Kidney epithelial cell (primary cell): Measurements from ENCODE around the gene PRPH. TPM values are rescaled to one million over a fixed set of nuclear protein-coding genes. Genes with fewer than 3 reads are reported as not detected.
"Not testable (repeated sequence)": the region's sequence is repeated elsewhere in the genome, so short reads cannot be mapped to it uniquely, and the experiment has no call there.

Experiments
- DNase-seq: peaks from one replicate; pipeline ENCODE4 v3.0.0-alpha.2; 2010; ENCODE audit warnings: low read depth
- H3K27me3 ChIP-seq: 2 replicates; pipeline ENCODE4 v1.6.0; 2011; ENCODE audit warnings: low read length; ENCODE audit not compliant: control insufficient read depth, insufficient read depth
- H3K36me3 ChIP-seq: 2 replicates; pipeline ENCODE4 v1.5.1; 2011; ENCODE audit warnings: low read length; ENCODE audit not compliant: control insufficient read depth, insufficient read depth
- H3K4me3 ChIP-seq: 2 replicates; pipeline ENCODE4 v1.5.1; 2011; ENCODE audit warnings: low read depth, mild to moderate bottlenecking, control low read depth, low read length
- total RNA-seq: library from RNA; depleted of rRNA; stranded (reverse); fragments of >200 nt; gene quantifications from 2 replicates; pipeline ENCODE4 v1.2.3, GENCODE V29; 2015
- TF ChIP-seq, protein P1 (sequence below): IDR thresholded peaks from 2 replicates; pipeline ENCODE4 v1.5.1; 2011; ENCODE audit warnings: mild to moderate bottlenecking, moderate library complexity, low read length, control low read depth, inconsistent platforms; ENCODE audit not compliant: insufficient read depth, poor library complexity, severe bottlenecking

PRPH gene
- total RNA-seq, 1 donor from 2014 or later = 0.21 TPM

DNA sequence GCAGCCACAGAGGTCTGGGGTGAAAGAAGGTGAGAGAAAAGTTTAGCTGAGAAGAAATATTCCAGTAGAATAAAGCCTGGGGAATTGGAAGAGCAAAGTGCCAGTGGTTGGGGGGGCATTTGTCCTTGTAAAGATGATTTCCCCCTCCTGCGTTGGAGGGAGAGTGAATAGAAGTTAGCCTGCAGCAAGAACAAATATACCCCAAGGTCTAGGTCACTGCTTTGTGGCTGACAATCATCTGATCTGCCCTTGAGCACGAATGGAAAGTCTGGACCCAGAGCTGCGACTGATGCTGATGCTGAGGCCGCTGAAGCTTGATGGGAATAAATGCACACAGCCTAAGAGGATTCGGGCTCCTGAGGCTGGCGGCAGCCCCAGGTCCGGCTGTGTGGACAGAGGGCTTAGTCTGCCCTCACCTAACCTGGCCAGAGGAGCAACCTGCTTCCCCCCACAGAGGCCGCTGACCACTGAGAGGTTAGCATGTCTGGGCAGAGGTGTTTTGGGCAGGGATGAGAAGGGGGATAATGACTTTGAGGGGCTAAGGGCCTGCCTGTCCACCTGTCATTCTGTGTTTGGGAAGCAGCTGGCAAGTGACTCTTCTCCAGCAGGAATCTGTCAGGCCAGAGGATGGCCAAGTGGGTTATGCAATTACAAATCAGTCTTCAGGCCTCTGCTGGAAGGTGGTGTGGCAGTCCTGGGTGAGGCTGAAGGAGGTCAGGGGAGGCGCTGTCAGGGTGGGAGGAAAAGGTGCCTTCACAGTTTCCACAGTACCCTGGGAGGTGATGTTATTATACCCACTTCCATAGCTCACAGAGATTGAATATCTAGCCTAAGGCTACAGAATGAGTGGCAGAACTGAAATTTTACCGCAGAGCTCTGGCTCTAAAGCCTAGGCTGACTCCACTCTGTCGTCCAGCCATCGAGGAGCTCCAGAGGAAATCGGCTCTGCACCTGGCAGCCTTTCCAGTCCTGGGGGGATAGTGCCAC is 18.4 kb upstream of the PRPH start:
- Histone ChIP-seq H3K27me3 (no peaks in the 10 kb centered on the region), H3K4me3 (no peak overlapping the region), H3K36me3 (no peaks in the 10 kb centered on the region)
- TF ChIP-seq, protein P1, sequence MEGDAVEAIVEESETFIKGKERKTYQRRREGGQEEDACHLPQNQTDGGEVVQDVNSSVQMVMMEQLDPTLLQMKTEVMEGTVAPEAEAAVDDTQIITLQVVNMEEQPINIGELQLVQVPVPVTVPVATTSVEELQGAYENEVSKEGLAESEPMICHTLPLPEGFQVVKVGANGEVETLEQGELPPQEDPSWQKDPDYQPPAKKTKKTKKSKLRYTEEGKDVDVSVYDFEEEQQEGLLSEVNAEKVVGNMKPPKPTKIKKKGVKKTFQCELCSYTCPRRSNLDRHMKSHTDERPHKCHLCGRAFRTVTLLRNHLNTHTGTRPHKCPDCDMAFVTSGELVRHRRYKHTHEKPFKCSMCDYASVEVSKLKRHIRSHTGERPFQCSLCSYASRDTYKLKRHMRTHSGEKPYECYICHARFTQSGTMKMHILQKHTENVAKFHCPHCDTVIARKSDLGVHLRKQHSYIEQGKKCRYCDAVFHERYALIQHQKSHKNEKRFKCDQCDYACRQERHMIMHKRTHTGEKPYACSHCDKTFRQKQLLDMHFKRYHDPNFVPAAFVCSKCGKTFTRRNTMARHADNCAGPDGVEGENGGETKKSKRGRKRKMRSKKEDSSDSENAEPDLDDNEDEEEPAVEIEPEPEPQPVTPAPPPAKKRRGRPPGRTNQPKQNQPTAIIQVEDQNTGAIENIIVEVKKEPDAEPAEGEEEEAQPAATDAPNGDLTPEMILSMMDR = no peak
- no peak for DNase-seq

DNA sequence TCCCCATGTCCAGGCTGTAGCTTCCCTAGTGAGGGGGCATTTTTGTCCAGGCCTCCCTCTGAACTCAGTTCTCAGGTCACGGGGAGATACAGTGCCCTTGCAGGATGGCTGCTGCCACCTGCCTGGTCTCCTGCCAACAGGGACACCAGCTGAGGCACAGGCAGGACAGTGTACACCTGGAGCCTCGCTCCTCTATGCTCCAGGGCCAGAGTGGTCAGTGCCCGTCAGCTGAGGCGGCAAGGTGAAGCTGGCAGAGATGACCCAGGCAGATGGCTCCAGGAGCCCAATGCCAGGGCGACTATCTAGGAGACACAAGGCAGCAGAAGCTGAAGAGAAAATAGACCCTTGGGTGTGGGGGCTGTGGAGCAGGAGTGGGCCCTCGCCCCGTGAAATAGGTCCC is 17.5 kb upstream of the PRPH start:
- TF ChIP-seq, protein P1 = no peak
- DNase-seq = no peak
- H3K27me3 ChIP-seq = no peaks in the 10 kb centered on the region
- no peaks in the 10 kb centered on the region for H3K36me3 ChIP-seq
- H3K4me3 ChIP-seq = no peak overlapping the region

DNA sequence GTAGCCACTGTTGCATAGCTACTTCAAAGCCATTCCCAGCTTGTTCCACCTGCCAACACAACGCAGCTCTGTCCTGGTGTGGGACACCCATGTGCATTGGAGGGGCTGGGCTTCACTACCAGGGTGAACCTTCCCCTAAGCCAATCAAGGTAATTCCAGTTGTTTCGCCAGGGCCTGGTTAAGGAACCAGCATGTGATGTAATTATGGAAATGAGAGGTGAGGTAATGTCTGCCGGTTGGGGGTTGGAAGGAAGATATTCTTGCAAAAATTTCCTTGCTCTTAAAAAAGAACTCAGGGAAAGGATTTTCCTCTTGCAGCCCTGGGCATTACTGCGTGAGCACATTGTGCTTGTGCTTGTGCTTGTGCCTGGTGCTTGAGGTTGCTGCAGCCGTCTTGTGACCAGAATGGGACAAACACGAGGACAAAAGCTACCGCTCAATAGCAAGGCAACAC is 15.2 kb upstream of the PRPH start:
- TF ChIP-seq, protein P1 = no peak
- Histone ChIP-seq H3K4me3 (no peak overlapping the region), H3K27me3 (no peaks in the 10 kb centered on the region), H3K36me3 (no peaks in the 10 kb centered on the region)
- no peak for DNase-seq

DNA sequence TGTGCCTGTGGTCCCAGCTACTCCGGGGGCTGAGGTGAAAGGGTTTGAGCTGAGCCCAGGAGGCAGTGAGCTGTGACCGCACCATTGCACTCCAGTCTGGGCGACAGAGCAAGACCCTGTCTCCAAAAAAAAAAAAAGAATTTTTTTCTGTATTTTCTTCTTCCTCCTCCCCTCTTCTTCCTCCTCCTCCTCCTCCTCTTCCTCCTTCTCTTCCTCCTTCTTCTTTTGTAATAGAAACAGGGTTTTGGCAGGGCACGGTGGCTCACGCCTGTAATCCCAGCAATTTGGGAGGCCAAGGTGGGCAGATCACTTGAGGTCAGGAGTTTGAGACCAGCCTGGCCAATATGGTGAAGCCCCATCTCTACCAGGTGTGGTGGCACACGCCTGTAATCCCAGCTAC is 14.4 kb upstream of the PRPH start:
- DNase-seq, H3K27me3 ChIP-seq, H3K4me3 ChIP-seq, H3K36me3 ChIP-seq: not testable (repeated sequence)

DNA sequence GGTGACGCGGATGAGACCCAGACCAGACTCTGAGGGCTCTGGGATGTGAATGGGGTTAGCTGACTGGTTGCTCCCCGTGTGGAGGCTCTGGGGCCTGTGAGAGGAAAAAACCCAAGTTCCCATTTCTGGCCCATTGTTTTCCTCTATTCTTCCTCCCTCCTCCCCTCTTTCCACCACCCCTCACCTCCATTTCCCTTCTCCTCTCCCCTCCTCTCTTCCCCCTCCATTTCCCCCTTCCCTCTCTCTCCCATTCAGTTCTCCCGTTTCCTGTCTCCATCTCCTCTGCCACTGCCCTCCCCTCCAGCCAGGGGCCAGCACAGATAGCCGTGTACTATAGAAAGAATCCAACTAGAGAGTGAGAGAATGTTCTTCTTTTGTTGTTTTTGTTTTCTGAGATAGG is 12.6 kb upstream of the PRPH start:
- no peak overlapping the region for H3K4me3 ChIP-seq
- no peaks in the 10 kb centered on the region for H3K36me3 ChIP-seq
- DNase-seq = no peak
- peaks cover 2% of the 10 kb centered on the region for H3K27me3 ChIP-seq
- TF ChIP-seq, protein P1 = no peak

DNA sequence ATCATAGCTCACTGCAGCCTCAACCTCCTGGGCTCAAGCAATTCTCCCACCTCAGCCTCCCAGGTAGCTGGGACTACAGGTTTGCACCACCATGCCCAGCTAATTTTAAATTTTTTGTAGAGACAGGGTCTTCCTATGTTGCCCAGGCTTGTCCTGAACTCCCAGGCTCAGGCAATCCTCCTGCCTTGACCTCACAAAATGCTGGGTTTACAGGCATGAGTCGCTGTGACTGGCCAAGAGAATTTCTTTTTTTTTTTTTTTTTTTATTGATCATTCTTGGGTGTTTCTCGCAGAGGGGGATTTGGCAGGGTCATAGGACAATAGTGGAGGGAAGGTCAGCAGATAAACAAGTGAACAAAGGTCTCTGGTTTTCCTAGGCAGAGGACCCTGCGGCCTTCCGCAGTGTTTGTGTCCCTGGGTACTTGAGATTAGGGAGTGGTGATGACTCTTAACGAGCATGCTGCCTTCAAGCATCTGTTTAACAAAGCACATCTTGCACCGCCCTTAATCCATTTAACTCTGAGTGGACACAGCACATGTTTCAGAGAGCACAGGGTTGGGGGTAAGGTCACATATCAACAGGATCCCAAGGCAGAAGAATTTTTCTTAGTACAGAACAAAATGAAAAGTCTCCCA is 12.1 kb upstream of the PRPH start:
- H3K36me3 ChIP-seq, DNase-seq, H3K4me3 ChIP-seq, H3K27me3 ChIP-seq: not testable (repeated sequence)
